Measurements from ENCODE around the gene PCBP3. TPM values are rescaled to one million over a fixed set of nuclear protein-coding genes. Genes with fewer than 3 reads are reported as not detected.

The PCBP3 gene
- total and polyA plus RNA-seq, 10 of the 15 experiments (the other 5 are each of a cell fraction or from before 2014, with no cell fraction given) = 0.09 to 1.3 (median 0.46) TPM; not detected in 3

DNA sequence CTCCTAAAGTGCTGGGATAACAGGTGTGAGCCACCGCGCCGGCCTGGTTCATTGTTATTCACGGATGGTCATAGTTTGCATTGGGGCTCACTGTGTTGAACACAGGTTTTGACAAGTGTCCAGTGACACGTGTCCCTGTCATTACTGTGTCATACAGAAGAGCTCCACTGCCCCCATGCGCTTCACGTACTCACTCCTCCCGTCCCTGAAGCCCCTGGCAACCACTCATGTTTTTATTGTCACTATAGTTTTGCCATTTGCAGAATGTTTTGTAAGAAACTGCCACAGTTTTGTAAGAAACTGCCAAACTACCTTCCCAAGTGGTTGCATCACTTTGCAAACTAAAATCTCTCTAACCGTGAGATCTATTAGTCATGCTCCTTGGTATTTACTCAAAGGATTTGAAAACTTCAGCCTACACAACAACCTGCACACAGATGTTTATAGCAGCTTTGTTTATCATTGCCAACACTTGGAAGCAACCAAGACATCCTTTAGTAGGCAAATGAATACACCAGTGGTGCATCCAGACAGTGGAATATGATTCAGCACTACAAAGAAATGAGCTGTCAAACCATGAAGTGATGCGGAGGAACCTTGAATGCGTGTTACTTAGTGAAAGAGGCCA lies 174.9 kb downstream of the PCBP3 start (continued):
- TF ChIP-seq EED (IDR thresholded peaks at IDR 0.05; ENCODE audit: low read depth) (peak; percentile 38; the same call in 1 of the 2 replicates), PAX8 (IDR thresholded peaks at IDR 0.05) (no peak), SUZ12 (IDR thresholded peaks at IDR 0.05; ENCODE audit: unreplicated experiment) (no peak), MTA2 (IDR thresholded peaks at IDR 0.05; ENCODE audit: low read depth) (no peak)
- TF ChIP-seq, protein P1, sequence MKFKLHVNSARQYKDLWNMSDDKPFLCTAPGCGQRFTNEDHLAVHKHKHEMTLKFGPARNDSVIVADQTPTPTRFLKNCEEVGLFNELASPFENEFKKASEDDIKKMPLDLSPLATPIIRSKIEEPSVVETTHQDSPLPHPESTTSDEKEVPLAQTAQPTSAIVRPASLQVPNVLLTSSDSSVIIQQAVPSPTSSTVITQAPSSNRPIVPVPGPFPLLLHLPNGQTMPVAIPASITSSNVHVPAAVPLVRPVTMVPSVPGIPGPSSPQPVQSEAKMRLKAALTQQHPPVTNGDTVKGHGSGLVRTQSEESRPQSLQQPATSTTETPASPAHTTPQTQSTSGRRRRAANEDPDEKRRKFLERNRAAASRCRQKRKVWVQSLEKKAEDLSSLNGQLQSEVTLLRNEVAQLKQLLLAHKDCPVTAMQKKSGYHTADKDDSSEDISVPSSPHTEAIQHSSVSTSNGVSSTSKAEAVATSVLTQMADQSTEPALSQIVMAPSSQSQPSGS (IDR thresholded peaks at IDR 0.05; ENCODE audit: low read length) = peak; percentile 19; the same call in 1 of the 2 replicates
- TF ChIP-seq, protein P2, sequence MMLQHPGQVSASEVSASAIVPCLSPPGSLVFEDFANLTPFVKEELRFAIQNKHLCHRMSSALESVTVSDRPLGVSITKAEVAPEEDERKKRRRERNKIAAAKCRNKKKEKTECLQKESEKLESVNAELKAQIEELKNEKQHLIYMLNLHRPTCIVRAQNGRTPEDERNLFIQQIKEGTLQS (IDR thresholded peaks at IDR 0.05; ENCODE audit: borderline replicate concordance, extremely low read depth, low read depth, low read length) = no peak

DNA sequence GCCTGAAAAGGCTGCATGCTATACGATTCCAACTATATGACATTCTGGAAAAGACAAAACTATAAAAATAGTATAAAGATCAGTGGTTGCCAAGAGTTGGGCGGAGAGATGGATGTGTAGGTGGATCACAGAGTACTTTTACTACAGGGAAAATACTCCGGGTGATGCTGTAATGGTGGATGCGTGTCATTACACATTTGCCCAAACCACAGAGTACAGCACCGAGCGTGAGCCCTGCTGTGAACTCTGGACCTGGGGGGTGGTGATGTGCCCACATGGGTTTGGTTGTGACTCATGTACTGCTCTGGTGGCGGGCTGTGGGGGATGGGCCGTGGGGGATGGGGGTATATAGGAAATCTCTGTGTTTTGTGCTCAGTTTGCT lies 175.4 kb downstream of the PCBP3 start:
- no peak overlapping the region for H3K4me3 ChIP-seq
- no peak overlapping the region for H3K4me2 ChIP-seq (ENCODE audit: control insufficient read depth, insufficient read depth)
- H3K4me1 ChIP-seq (ENCODE audit: control insufficient read depth, insufficient read depth, low read length) = peaks cover 4% of the 10 kb centered on the region
- BruUV-seq (replicated peaks) = no TSS peak
- in situ Hi-C loops (cut with MboI) (loop anchor here (5.0 to 25.0 kb wide), 4 partner anchors 262 to 682 kb away; no protein-coding TSS in a partner anchor), intact Hi-C loops (cut with micrococcal nuclease; ENCODE audit: unreplicated experiment) (loop anchor here (10.0 kb wide), 1 partner anchor 174 kb away; the partner anchor contains the start of gene PCBP3)
- peak; percentile 21 for DNase-seq (ENCODE audit: low read depth, low spot score)
- no peaks in the 10 kb centered on the region for H3K9me3 ChIP-seq (replicated peaks; ENCODE audit: control insufficient read depth, insufficient read depth, low read length)
- SMC1A ChIA-PET (ENCODE audit: uncharacterized antibody, unreplicated experiment) = interaction anchor here (0.7 to 5.3 kb wide), 3 partner anchors 10 to 262 kb away, joined by 3 to 38 read pairs (median 3); no protein-coding TSS in a partner anchor
- no peaks in the 10 kb centered on the region for H3K36me3 ChIP-seq (ENCODE audit: control insufficient read depth in 2 of 2, insufficient read depth in 2 of 2, low read length in 1 of 2)
- H3K9ac ChIP-seq (ENCODE audit: control insufficient read depth, insufficient read depth, low read length) = no peak overlapping the region
- POLR2A ChIA-PET = no interaction called here
- CTCF ChIA-PET = interaction anchor here (1.3 to 8.0 kb wide), 5 partner anchors 28 to 678 kb away, joined by 3 to 82 read pairs (median 4); no protein-coding TSS in a partner anchor
- RAD21 ChIA-PET (ENCODE audit: unreplicated experiment) = interaction anchor here (1.3 to 6.0 kb wide), 3 partner anchors 61 to 263 kb away, joined by 3 to 42 read pairs (median 3); no protein-coding TSS in a partner anchor
- H2AFZ ChIP-seq (ENCODE audit: control insufficient read depth, low read depth, low read length) = no peak overlapping the region; the same call in 1 of the 2 replicates
- FAIRE-seq = no peak
- ATAC-seq = peak; percentile 88
- H3K27me3 ChIP-seq (replicated peaks in 1 of 2; ENCODE audit: control insufficient read depth in 2 of 2, insufficient read depth in 2 of 2, low read length in 1 of 2) = no peaks in the 10 kb centered on the region
- H4K20me1 ChIP-seq (ENCODE audit: control insufficient read depth, insufficient read depth) = no peaks in the 10 kb centered on the region
- H3K79me2 ChIP-seq (ENCODE audit: control insufficient read depth, insufficient read depth, low read length) = no peaks in the 10 kb centered on the region
- no peak overlapping the region for H3K27ac ChIP-seq (ENCODE audit: control insufficient read depth, insufficient read depth)
- 1% methylated on average over 8 of the region's 8 CpGs for WGBS (ENCODE audit: insufficient coverage, insufficient replicate concordance, low lambda C conversion rate, missing lambda C conversion rate)
- no peak for TF ChIP-seq SPI1 (IDR thresholded peaks at IDR 0.05; ENCODE audit: borderline replicate concordance, insufficient read depth, low read depth, low read length)
- TF ChIP-seq EP300 (IDR thresholded peaks at IDR 0.05; ENCODE audit: borderline replicate concordance in 1 of 2, control insufficient read depth in 1 of 2, low read depth in 2 of 2, low read length in 2 of 2) = peak; percentile 62 to 68; a peak in 3 of 4 replicates
- peak; percentile 71 for TF ChIP-seq IRF4 (IDR thresholded peaks at IDR 0.05; ENCODE audit: low read depth, low read length)
- no peak for TF ChIP-seq ZNF217 (IDR thresholded peaks at IDR 0.05)
- TF ChIP-seq NR2C1 (IDR thresholded peaks at IDR 0.05) = no peak
- TF ChIP-seq SUPT20H (IDR thresholded peaks at IDR 0.05; ENCODE audit: borderline replicate concordance, control insufficient read depth, low read depth, low read length) = no peak
- no peak for TF ChIP-seq RFX5 (IDR thresholded peaks at IDR 0.05; ENCODE audit: low read depth, low read length)
- peak; percentile 58 for TF ChIP-seq BCL3 (IDR thresholded peaks at IDR 0.05; ENCODE audit: borderline replicate concordance, insufficient read depth, low read depth, low read length, poor library complexity, severe bottlenecking)
- TF ChIP-seq CTCF (IDR thresholded peaks at IDR 0.05 in 2 of 3, conservative IDR thresholded peaks at IDR 0.05 in 1 of 3; ENCODE audit: control insufficient read depth in 2 of 3, extremely low read depth in 1 of 3, insufficient read depth in 1 of 3, low read depth in 3 of 3, low read length in 3 of 3) = no peak
- TF ChIP-seq NFXL1 (IDR thresholded peaks at IDR 0.05; ENCODE audit: borderline replicate concordance) = no peak

Measured in GM12878 (cell line).